Measurements from ENCODE around the gene MAST4.

MAST4 gene

DNA sequence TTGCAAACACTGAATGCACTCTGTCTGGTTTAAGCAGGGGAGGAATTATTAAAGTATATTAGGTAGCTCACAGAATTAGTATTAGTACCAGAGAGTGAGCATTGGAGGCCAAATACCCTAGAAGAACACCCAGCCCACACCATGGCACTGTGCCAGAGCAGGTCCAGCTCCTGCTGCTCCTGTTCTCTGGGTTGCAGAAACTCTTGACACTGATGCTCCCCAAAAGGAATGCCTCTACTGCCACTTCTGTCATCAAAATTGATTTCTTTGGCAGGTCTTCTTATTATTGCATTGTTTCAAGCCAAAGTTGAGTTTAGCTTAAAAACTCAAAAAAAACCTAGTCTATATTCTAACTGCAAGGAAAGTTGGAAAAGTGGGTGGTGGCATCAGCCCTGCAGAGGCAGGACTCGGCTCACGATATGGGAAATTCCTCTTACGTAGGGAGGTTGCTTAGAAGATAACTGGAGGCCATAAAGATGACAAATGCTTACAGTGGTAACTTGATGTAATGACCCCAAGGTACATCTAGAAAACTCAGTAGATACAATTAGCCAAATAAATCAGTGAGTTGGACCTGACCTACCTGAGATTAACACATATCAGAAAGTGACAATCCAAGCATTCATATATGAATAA lies 477.0 kb downstream of the MAST4 start:
- H3K4me3 ChIP-seq (replicated peaks; ENCODE audit: low read depth, low read length) = no peak overlapping the region
- TF ChIP-seq, protein P1, sequence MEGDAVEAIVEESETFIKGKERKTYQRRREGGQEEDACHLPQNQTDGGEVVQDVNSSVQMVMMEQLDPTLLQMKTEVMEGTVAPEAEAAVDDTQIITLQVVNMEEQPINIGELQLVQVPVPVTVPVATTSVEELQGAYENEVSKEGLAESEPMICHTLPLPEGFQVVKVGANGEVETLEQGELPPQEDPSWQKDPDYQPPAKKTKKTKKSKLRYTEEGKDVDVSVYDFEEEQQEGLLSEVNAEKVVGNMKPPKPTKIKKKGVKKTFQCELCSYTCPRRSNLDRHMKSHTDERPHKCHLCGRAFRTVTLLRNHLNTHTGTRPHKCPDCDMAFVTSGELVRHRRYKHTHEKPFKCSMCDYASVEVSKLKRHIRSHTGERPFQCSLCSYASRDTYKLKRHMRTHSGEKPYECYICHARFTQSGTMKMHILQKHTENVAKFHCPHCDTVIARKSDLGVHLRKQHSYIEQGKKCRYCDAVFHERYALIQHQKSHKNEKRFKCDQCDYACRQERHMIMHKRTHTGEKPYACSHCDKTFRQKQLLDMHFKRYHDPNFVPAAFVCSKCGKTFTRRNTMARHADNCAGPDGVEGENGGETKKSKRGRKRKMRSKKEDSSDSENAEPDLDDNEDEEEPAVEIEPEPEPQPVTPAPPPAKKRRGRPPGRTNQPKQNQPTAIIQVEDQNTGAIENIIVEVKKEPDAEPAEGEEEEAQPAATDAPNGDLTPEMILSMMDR (IDR thresholded peaks at IDR 0.05; ENCODE audit: insufficient read depth, low read length, poor library complexity, severe bottlenecking) = no peak
- no peaks in the 10 kb centered on the region for H3K27me3 ChIP-seq (replicated peaks; ENCODE audit: control insufficient read depth, insufficient read depth, low read length)
- H3K36me3 ChIP-seq (ENCODE audit: control insufficient read depth, insufficient read depth, low read length) = no peaks in the 10 kb centered on the region
- no peak for DNase-seq (ENCODE audit: extremely low read depth, insufficient read length)

DNA sequence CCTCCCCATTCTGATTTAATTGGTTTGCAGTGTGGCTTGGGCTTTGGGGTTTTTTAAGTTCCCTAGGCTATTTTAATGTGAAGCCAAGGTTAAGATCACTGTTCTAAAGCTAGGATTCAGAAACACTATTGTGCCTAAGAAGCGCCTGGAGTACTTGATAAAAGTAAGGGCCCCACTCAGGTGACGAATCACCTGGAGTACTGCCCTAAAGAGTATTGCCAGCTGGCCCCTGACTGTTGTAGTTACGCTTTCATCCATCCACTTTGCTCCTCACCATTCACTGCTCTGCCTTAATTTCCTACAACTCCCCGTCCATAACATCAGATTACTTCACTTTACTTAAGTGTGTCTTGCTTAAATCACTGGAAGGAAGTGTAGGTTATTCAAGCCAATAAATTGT lies 481.1 kb downstream of the MAST4 start:
- H3K4me3 ChIP-seq (replicated peaks; ENCODE audit: low read depth, low read length) = no peak overlapping the region
- TF ChIP-seq, protein P1 (IDR thresholded peaks at IDR 0.05; ENCODE audit: insufficient read depth, low read length, poor library complexity, severe bottlenecking) = no peak
- no peak for DNase-seq (ENCODE audit: extremely low read depth, insufficient read length)
- no peaks in the 10 kb centered on the region for H3K36me3 ChIP-seq (ENCODE audit: control insufficient read depth, insufficient read depth, low read length)
- no peaks in the 10 kb centered on the region for H3K27me3 ChIP-seq (replicated peaks; ENCODE audit: control insufficient read depth, insufficient read depth, low read length)

DNA sequence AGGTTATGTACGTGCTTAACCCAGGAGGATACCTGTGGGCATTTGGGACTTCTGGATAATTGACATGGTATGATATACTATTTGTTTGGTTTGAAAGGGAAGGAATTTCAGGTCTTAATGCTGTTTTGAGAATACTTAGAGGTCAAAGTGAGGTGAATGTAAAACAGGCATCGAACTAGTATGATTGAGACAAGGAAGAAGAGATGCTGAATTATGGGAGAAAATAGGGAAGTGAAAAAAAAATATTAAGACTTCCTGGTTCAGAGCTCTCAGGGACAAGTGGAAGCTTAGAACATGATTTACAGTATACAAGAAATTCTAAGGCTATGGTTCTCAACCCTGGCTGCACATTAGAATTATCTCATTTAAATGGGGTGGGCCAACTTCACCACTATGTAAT lies 485.1 kb downstream of the MAST4 start:
- no peaks in the 10 kb centered on the region for H3K36me3 ChIP-seq (ENCODE audit: control insufficient read depth, insufficient read depth, low read length)
- DNase-seq (ENCODE audit: extremely low read depth, insufficient read length) = no peak
- TF ChIP-seq, protein P1 (IDR thresholded peaks at IDR 0.05; ENCODE audit: insufficient read depth, low read length, poor library complexity, severe bottlenecking) = no peak
- no peaks in the 10 kb centered on the region; the same call in 1 of the 2 replicates for H3K27me3 ChIP-seq (replicated peaks; ENCODE audit: control insufficient read depth, insufficient read depth, low read length)
- H3K4me3 ChIP-seq (replicated peaks; ENCODE audit: low read depth, low read length) = no peak overlapping the region

DNA sequence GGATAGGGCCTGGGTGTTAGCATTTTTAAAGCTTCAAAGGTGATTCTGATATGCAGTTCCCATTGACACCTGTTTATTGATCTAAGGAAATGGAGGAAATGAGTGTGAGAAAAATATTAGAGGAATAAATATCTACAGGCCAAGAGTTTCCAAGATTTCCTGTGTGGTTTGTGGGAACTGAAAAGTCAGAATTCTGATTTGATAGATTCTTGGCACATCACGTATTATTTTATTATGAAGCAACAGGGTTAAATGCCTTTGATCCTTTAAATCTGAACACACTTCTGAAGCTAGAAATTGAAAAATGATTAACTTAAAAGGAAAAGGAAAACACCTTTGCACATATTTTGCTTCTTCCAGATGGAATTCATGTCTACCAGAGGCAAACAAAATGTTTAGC lies 486.7 kb downstream of the MAST4 start:
- DNase-seq (ENCODE audit: extremely low read depth, insufficient read length) = no peak
- TF ChIP-seq, protein P1 (IDR thresholded peaks at IDR 0.05; ENCODE audit: insufficient read depth, low read length, poor library complexity, severe bottlenecking) = no peak
- H3K4me3 ChIP-seq (replicated peaks; ENCODE audit: low read depth, low read length) = no peak overlapping the region
- H3K27me3 ChIP-seq (replicated peaks; ENCODE audit: control insufficient read depth, insufficient read depth, low read length) = no peaks in the 10 kb centered on the region; the same call in 1 of the 2 replicates
- no peaks in the 10 kb centered on the region for H3K36me3 ChIP-seq (ENCODE audit: control insufficient read depth, insufficient read depth, low read length)

DNA sequence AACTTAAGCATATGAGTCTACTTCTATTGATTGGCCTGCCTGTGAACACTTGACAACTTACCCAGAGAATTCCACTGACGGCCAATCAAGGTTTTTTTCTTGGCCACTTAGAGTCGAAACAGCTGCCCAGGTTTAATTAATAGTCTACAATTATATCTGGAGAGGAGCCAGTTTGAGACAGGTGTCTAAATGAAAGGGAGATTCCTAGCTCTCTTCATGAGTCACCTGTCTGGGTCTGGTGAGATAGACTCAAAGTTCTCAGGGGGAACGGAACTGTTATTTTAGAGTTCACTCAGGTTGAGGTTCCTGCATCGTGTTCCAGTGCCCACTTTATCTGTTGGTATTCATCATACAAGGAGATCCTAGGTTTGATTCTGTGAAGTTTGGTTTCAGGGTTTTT lies 489.4 kb downstream of the MAST4 start:
- TF ChIP-seq, protein P1 (IDR thresholded peaks at IDR 0.05; ENCODE audit: insufficient read depth, low read length, poor library complexity, severe bottlenecking) = no peak
- no peaks in the 10 kb centered on the region for H3K36me3 ChIP-seq (ENCODE audit: control insufficient read depth, insufficient read depth, low read length)
- H3K4me3 ChIP-seq (replicated peaks; ENCODE audit: low read depth, low read length) = no peak overlapping the region
- no peak for DNase-seq (ENCODE audit: extremely low read depth, insufficient read length)
- H3K27me3 ChIP-seq (replicated peaks; ENCODE audit: control insufficient read depth, insufficient read depth, low read length) = no peaks in the 10 kb centered on the region; the same call in 1 of the 2 replicates

Measured in GM06990 (cell line).